A549 (cell line): ENCODE measurements around the gene ENO2.

Experiments
- EP300 ChIP-seq, 2 experiments: fragments of >200 bp; sonication (Bioruptor Twin); formaldehyde crosslinking; IDR thresholded peaks; 2 replicates in 1 of 2; 3 replicates in 1 of 2; pipeline ENCODE4 v1.6.1; 2016 to 2017
- JUNB ChIP-seq: fragments of >200 bp; sonication (Bioruptor Twin); formaldehyde crosslinking; IDR thresholded peaks from 2 replicates; pipeline ENCODE4 v1.6.1; 2016
- MYC ChIP-seq: IDR thresholded peaks from 2 replicates; pipeline ENCODE4 v1.6.1; 2012; ENCODE audit warnings: mild to moderate bottlenecking, inconsistent platforms, low read length, improper control_type of control experiment, borderline replicate concordance
- ZC3H11A ChIP-seq: fragments of 450-650 bp; IDR thresholded peaks from 2 replicates; pipeline ENCODE4 v1.6.1; 2014; ENCODE audit warnings: antibody characterized with exemption, mild to moderate bottlenecking
- ZSCAN20 ChIP-seq: fragments of 250-450 bp; sonication (Bioruptor Pico); IDR thresholded peaks from 2 replicates; pipeline ENCODE4 v1.8.0; 2022; ENCODE audit warnings: mild to moderate bottlenecking, moderate library complexity
- TF ChIP-seq, protein P1 (sequence below): fragments of >200 bp; sonication (Bioruptor Twin); formaldehyde crosslinking; IDR thresholded peaks from 3 replicates; pipeline ENCODE4 v1.5.1; 2016

GRCh38 chr12:6965714-6966113 lies 51.3 kb downstream of the ENO2 start:
- TF ChIP-seq EP300 (IDR thresholded peaks at IDR 0.05) (no peak), ZC3H11A (no peak), ZSCAN20 (CRISPR knock-in tag) (no peak), MYC (no peak), JUNB (no peak)
- TF ChIP-seq, protein P1, sequence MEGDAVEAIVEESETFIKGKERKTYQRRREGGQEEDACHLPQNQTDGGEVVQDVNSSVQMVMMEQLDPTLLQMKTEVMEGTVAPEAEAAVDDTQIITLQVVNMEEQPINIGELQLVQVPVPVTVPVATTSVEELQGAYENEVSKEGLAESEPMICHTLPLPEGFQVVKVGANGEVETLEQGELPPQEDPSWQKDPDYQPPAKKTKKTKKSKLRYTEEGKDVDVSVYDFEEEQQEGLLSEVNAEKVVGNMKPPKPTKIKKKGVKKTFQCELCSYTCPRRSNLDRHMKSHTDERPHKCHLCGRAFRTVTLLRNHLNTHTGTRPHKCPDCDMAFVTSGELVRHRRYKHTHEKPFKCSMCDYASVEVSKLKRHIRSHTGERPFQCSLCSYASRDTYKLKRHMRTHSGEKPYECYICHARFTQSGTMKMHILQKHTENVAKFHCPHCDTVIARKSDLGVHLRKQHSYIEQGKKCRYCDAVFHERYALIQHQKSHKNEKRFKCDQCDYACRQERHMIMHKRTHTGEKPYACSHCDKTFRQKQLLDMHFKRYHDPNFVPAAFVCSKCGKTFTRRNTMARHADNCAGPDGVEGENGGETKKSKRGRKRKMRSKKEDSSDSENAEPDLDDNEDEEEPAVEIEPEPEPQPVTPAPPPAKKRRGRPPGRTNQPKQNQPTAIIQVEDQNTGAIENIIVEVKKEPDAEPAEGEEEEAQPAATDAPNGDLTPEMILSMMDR = no peak
